ENCODE results near the gene PRDX3.

GRCh38 chr10:119120875-119121274 lies 57.7 kb downstream of the PRDX3 start:
- TF ChIP-seq EZH2 (IDR thresholded peaks at IDR 0.05) (no peak), POLR2AphosphoS5 (IDR thresholded peaks at IDR 0.05; ENCODE audit: borderline replicate concordance, low read depth, low read length) (no peak), FOXP2 (optimal IDR thresholded peaks at IDR 0.05; ENCODE audit: control extremely low read depth, extremely low read length, insufficient read depth) (no peak)

Measured in SK-N-MC (cell line).